SU-DHL-6 (cell line): ENCODE data around the gene ZDHHC20.
"Not testable (repeated sequence)": the region's sequence is repeated elsewhere in the genome, so short reads cannot be mapped to it uniquely, and the experiment has no call there.

Experiments
- H2AFZ ChIP-seq: fragments of 200-600 bp; sonication (generic); 2 replicates; pipeline ENCODE4 v1.6.1; 2014; ENCODE audit warnings: low read depth, mild to moderate bottlenecking, moderate library complexity, mixed read lengths, antibody characterized with exemption, low read length; ENCODE audit not compliant: severe bottlenecking
- H3F3A ChIP-seq: fragments of 200-600 bp; shearing (Covaris generic); 2 replicates; pipeline ENCODE4 v1.6.0; 2016; ENCODE audit warnings: antibody characterized with exemption, mild to moderate bottlenecking; ENCODE audit not compliant: insufficient read depth
- H3K27ac ChIP-seq: fragments of 200-600 bp; sonication (generic); 2 replicates; pipeline ENCODE4 v1.5.1; 2016; ENCODE audit warnings: low read depth, mild to moderate bottlenecking, low read length, moderate library complexity, mixed read lengths
- H3K27me3 ChIP-seq: fragments of 200-600 bp; sonication (generic), shearing (Covaris generic); 2 replicates; pipeline ENCODE4 v1.6.0; 2014; ENCODE audit warnings: mild to moderate bottlenecking, low read length
- H3K36me3 ChIP-seq: fragments of 200-600 bp; sonication (generic); 2 replicates; pipeline ENCODE4 v1.6.1; 2014; ENCODE audit warnings: mild to moderate bottlenecking, low read length, mixed read lengths
- H3K4me2 ChIP-seq: fragments of 300-600, 200-600 bp; shearing (Covaris generic), sonication (generic); 2 replicates; pipeline ENCODE4 v1.6.0; 2014; ENCODE audit warnings: low read length, low read depth, mild to moderate bottlenecking; ENCODE audit not compliant: poor library complexity, severe bottlenecking
- H3K4me3 ChIP-seq: fragments of 200-600 bp; sonication (generic); 2 replicates; pipeline ENCODE4 v1.5.1; 2014; ENCODE audit warnings: antibody characterized with exemption, low read length, mild to moderate bottlenecking, mixed read lengths; ENCODE audit not compliant: insufficient read depth, poor library complexity, severe bottlenecking
- H3K79me2 ChIP-seq: fragments of 200-600 bp; sonication (generic); 2 replicates; pipeline ENCODE4 v1.6.1; 2014; ENCODE audit warnings: mild to moderate bottlenecking, low read length, moderate library complexity; ENCODE audit not compliant: insufficient read depth
- H3K9ac ChIP-seq: fragments of 200-600 bp; sonication (generic); 2 replicates; pipeline ENCODE4 v1.7.0; 2014; ENCODE audit warnings: mild to moderate bottlenecking, low read length
- H3K9me2 ChIP-seq: fragments of 200-600 bp; sonication (generic); replicated peaks from 2 replicates; pipeline ENCODE4 v1.6.1; 2014; ENCODE audit warnings: low read length; ENCODE audit not compliant: insufficient read depth
- H3K9me3 ChIP-seq: fragments of 200-600 bp; sonication (generic); 2 replicates; pipeline ENCODE4 v1.6.1; 2014; ENCODE audit warnings: low read length, mixed read lengths; ENCODE audit not compliant: insufficient read depth
- H4K20me1 ChIP-seq: fragments of 200-600 bp; sonication (generic); 2 replicates; pipeline ENCODE4 v1.6.1; 2014; ENCODE audit warnings: low read depth, mild to moderate bottlenecking, antibody characterized with exemption, low read length, moderate library complexity, mixed read lengths
- EZH2phosphoT487 ChIP-seq: fragments of 200-600 bp; sonication (generic), shearing (Covaris generic); conservative IDR thresholded peaks from 2 replicates; pipeline ENCODE4 v1.6.1; 2018; ENCODE audit warnings: mild to moderate bottlenecking, antibody characterized with exemption, low read length, moderate library complexity, mixed read lengths
- TF ChIP-seq, protein P1 (sequence below): fragments of 200-600 bp; sonication (generic); IDR thresholded peaks from one replicate; pipeline ENCODE4 v1.5.1; 2017; ENCODE audit warnings: antibody characterized with exemption, mild to moderate bottlenecking, low read length, moderate library complexity; ENCODE audit not compliant: insufficient read depth, poor library complexity, severe bottlenecking

ZDHHC20 gene

GRCh38 chr13:21383090-21383489, 76.0 kb downstream of the ZDHHC20 start:
- Histone ChIP-seq H2AFZ (no peak overlapping the region), H3K27me3 (no peaks in the 10 kb centered on the region), H3K79me2 (no peaks in the 10 kb centered on the region), H3K4me2 (no peak overlapping the region), H3K4me3 (no peak overlapping the region), H3K27ac (no peak overlapping the region), H3K9ac (no peak overlapping the region), H3F3A (no peaks in the 10 kb centered on the region), H3K9me2 (no peaks in the 10 kb centered on the region), H3K9me3 (no peaks in the 10 kb centered on the region), H3K36me3 (peaks cover 54% of the 10 kb centered on the region), H4K20me1 (no peaks in the 10 kb centered on the region)
- TF ChIP-seq, protein P1, sequence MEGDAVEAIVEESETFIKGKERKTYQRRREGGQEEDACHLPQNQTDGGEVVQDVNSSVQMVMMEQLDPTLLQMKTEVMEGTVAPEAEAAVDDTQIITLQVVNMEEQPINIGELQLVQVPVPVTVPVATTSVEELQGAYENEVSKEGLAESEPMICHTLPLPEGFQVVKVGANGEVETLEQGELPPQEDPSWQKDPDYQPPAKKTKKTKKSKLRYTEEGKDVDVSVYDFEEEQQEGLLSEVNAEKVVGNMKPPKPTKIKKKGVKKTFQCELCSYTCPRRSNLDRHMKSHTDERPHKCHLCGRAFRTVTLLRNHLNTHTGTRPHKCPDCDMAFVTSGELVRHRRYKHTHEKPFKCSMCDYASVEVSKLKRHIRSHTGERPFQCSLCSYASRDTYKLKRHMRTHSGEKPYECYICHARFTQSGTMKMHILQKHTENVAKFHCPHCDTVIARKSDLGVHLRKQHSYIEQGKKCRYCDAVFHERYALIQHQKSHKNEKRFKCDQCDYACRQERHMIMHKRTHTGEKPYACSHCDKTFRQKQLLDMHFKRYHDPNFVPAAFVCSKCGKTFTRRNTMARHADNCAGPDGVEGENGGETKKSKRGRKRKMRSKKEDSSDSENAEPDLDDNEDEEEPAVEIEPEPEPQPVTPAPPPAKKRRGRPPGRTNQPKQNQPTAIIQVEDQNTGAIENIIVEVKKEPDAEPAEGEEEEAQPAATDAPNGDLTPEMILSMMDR: no peak
- no peak for TF ChIP-seq EZH2phosphoT487

- not testable (repeated sequence) for H3K27ac ChIP-seq, H3K79me2 ChIP-seq, H3F3A ChIP-seq, H3K4me2 ChIP-seq, H3K27me3 ChIP-seq, H3K4me3 ChIP-seq, H3K9me3 ChIP-seq, H3K9ac ChIP-seq, H4K20me1 ChIP-seq, H3K9me2 ChIP-seq, H2AFZ ChIP-seq
- H3K36me3 ChIP-seq: peaks cover 16% of the 10 kb centered on the region
Measured at GRCh38 chr13:21376998-21377985, 81.8 kb downstream of the ZDHHC20 start.

DNA sequence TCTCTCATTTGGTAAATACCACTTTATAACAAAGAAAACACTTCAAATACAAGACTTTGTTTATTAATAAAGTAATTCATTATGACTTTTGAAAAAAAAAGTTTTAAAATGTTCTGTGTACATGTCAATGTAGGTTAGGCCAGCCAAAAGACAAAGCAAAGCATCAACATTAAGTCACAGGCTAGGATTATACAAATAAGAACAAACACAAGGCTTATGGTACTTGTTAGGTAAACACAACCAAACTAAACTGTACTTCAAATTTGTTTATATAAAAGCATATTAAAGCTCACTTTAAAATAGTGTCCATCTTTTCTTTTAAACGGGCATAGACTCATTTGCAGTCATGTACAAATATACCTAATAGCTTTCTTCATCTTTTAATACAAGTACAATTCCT, 86.6 kb downstream of the ZDHHC20 start:
- no peaks in the 10 kb centered on the region for H3K36me3 ChIP-seq
- no peak overlapping the region for H3K27ac ChIP-seq
- TF ChIP-seq, protein P1: no peak
- no peak for TF ChIP-seq EZH2phosphoT487
- no peaks in the 10 kb centered on the region for H3K9me2 ChIP-seq
- H3K9ac ChIP-seq: no peak overlapping the region
- H3K4me2 ChIP-seq: no peak overlapping the region
- H3F3A ChIP-seq: peaks cover 4% of the 10 kb centered on the region; the same call in 1 of the 2 replicates
- H3K4me3 ChIP-seq: no peak overlapping the region
- no peaks in the 10 kb centered on the region for H3K79me2 ChIP-seq
- no peaks in the 10 kb centered on the region for H3K9me3 ChIP-seq
- H4K20me1 ChIP-seq: no peaks in the 10 kb centered on the region
- H3K27me3 ChIP-seq: no peaks in the 10 kb centered on the region
- H2AFZ ChIP-seq: no peak overlapping the region

DNA sequence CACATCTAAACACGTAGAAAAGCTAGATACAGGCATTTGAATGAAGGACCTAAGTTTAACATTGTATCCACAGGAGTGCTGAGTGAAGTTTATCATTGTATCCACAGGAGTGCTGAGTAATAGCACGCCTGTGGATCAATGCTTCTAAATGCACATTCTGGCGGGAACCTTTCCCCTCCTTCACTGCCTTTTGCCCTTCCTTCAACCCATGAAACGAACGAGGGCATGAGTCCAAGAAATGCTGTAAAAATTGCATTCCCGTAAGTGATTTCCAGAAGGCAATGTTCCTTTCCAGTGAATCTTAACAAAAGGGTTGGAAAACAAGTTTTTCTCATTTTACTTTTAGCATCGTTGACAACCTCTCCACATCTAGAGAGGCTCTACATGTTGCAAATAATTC, 88.1 kb downstream of the ZDHHC20 start:
- Histone ChIP-seq H4K20me1 (no peaks in the 10 kb centered on the region), H2AFZ (no peak overlapping the region), H3K79me2 (no peaks in the 10 kb centered on the region), H3K27me3 (no peaks in the 10 kb centered on the region), H3K9ac (no peak overlapping the region), H3K4me3 (no peak overlapping the region), H3K36me3 (no peaks in the 10 kb centered on the region), H3K4me2 (no peak overlapping the region), H3F3A (peaks cover 4% of the 10 kb centered on the region; the same call in 1 of the 2 replicates), H3K9me3 (no peaks in the 10 kb centered on the region), H3K9me2 (no peaks in the 10 kb centered on the region), H3K27ac (no peak overlapping the region)
- TF ChIP-seq, protein P1: no peak
- no peak for TF ChIP-seq EZH2phosphoT487
